HCEC 1CT (cell line): ENCODE results near the gene PDE3A.
"Not testable (repeated sequence)": the region's sequence is repeated elsewhere in the genome, so short reads cannot be mapped to it uniquely, and the experiment has no call there.

Experiments
- DNase-seq: peaks from one replicate; pipeline ENCODE4 v3.0.0-alpha.2; 2017

PDE3A gene

GRCh38 chr12:20368114-20368650 lies at the start of gene PDE3A:
TSS of gene PDE3A (plus strand) at chr12:20368537. CDS start at chr12:20369285, 748 bp downstream.
- peak; percentile 67 for DNase-seq

- DNase-seq: no peak
These were observed 49.0 kb upstream of the PDE3A start for GRCh38 chr12:20319366-20319765.

- no peak for DNase-seq
These were observed 47.8 kb upstream of the PDE3A start for GRCh38 chr12:20320552-20320951.

GRCh38 chr12:20330826-20331505 lies 37.4 kb upstream of the PDE3A start:
- DNase-seq: not testable (repeated sequence)

- no peak for DNase-seq
These were observed 29.3 kb upstream of the PDE3A start for GRCh38 chr12:20339060-20339459.

GRCh38 chr12:20342111-20342510 lies 26.2 kb upstream of the PDE3A start:
- peak; percentile 30 for DNase-seq

GRCh38 chr12:20345866-20346265 lies 22.5 kb upstream of the PDE3A start:
- DNase-seq: no peak

GRCh38 chr12:20350026-20350425 lies 18.3 kb upstream of the PDE3A start:
- DNase-seq: no peak

GRCh38 chr12:20350495-20350894 lies 17.8 kb upstream of the PDE3A start:
- DNase-seq: peak; percentile 93

- DNase-seq: no peak
These were observed 16.9 kb upstream of the PDE3A start for GRCh38 chr12:20351406-20351805.

GRCh38 chr12:20356048-20356447 lies 12.3 kb upstream of the PDE3A start:
- no peak for DNase-seq

GRCh38 chr12:20360407-20360806 lies 7.9 kb upstream of the PDE3A start:
- DNase-seq: no peak

- DNase-seq: no peak
These were observed 6.9 kb upstream of the PDE3A start for GRCh38 chr12:20361416-20361815.

GRCh38 chr12:20364501-20364900 lies 3.8 kb upstream of the PDE3A start:
- DNase-seq: no peak

- DNase-seq: no peak
These were observed 1.4 kb upstream of the PDE3A start for GRCh38 chr12:20366776-20367409.

- no peak for DNase-seq
These were observed 689 bp upstream of the PDE3A start for GRCh38 chr12:20367583-20368113.

- DNase-seq: peak; percentile 14
These were observed 441 bp downstream of the PDE3A start for GRCh38 chr12:20368651-20369304.

- peak; percentile 21 for DNase-seq
These were observed 1.1 kb downstream of the PDE3A start for GRCh38 chr12:20369305-20370013.

GRCh38 chr12:20370014-20370386 lies 1.7 kb downstream of the PDE3A start:
- no peak for DNase-seq

GRCh38 chr12:20370866-20371519 lies 2.7 kb downstream of the PDE3A start:
- no peak for DNase-seq

- no peak for DNase-seq
These were observed 4.2 kb downstream of the PDE3A start for GRCh38 chr12:20372326-20373096.

GRCh38 chr12:20374795-20375194 lies 6.5 kb downstream of the PDE3A start:
- no peak for DNase-seq
